DMS114 treated with DMSO at 0.1 percent for 48 hours (cell line): ENCODE results near the gene PIAS4.
"Not testable (repeated sequence)": the region's sequence is repeated elsewhere in the genome, so short reads cannot be mapped to it uniquely, and the experiment has no call there.

Experiments
- DNase-seq: peaks from one replicate; lab custom pipeline; 2025; ENCODE audit not compliant: unreplicated experiment; lab: John Stamatoyannopoulos, UW

The PIAS4 gene

GRCh38 chr19:4007021-4007835 lies at the start of gene PIAS4:
Gene PIAS4, plus strand, starts transcription at chr19:4007736. Its CDS starts 25 bp downstream, at chr19:4007761.
- DNase-seq: peak; percentile 65

- DNase-seq: no peak
These were observed 48.4 kb upstream of the PIAS4 start for GRCh38 chr19:3958836-3959765.

DNA sequence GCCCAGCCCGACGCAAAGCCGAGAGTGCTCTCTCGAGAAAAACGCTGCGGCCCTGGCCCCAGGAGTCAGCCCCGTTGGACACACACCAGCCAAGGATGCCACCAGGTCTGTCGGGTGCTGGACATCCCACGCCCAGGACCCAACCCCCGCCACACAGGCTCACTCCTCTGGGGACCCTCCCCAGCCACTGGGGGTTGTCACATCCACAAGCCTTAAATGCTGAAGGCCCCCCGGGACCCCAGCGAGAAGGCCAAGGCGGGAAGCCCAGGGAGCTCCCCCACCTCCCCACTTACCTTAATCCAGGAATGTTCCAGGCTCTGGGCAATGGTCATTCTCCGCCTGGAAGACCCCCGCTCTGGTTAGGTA lies 47.8 kb upstream of the PIAS4 start:
- no peak for DNase-seq

DNA sequence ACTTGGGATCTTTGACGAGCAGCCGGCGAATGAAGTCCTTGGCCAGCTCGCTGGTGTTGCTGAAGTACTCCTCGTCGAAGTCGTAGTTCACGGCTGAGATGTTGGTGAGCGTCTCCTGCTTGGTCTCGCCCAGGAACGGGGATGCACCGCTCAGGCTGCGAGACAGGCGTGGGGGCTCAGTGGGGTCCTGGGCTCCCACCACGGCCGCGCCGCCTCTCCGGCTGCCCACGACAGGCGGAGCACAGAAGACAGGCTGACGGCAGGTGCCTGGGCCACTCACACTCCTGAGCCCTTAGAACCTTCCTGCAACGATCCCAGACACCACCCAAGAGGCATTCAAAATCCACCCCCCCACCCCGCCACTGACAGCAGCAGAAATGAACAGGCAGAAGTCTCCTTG lies 46.5 kb upstream of the PIAS4 start:
- no peak for DNase-seq

- no peak for DNase-seq
These were observed 43.9 kb upstream of the PIAS4 start for GRCh38 chr19:3963458-3964255.

GRCh38 chr19:3964256-3965194 lies 43.0 kb upstream of the PIAS4 start:
- DNase-seq: no peak

- DNase-seq: no peak
These were observed 41.2 kb upstream of the PIAS4 start for GRCh38 chr19:3966051-3967017.

DNA sequence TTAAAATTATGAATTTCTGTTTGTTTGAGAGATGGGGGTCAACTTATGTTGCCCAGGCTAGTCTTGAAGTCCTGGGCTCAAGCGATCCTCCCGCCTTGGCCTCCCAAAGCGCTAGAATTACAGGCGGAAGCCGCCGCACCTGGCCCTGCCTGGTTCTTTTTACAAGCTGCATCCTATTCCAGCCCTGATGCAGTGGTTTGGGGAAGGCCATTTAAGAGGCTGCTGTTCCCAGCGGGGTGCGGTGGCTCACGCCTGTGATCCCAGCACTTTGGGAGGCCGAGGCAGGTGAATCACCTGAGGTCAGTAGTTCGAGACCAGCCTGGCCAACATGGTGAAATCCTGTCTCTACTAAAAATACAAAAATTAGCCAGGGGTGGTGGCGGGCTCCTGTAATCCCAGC lies 39.6 kb upstream of the PIAS4 start:
- not testable (repeated sequence) for DNase-seq

GRCh38 chr19:3968556-3969434 lies 38.7 kb upstream of the PIAS4 start:
- no peak for DNase-seq

DNA sequence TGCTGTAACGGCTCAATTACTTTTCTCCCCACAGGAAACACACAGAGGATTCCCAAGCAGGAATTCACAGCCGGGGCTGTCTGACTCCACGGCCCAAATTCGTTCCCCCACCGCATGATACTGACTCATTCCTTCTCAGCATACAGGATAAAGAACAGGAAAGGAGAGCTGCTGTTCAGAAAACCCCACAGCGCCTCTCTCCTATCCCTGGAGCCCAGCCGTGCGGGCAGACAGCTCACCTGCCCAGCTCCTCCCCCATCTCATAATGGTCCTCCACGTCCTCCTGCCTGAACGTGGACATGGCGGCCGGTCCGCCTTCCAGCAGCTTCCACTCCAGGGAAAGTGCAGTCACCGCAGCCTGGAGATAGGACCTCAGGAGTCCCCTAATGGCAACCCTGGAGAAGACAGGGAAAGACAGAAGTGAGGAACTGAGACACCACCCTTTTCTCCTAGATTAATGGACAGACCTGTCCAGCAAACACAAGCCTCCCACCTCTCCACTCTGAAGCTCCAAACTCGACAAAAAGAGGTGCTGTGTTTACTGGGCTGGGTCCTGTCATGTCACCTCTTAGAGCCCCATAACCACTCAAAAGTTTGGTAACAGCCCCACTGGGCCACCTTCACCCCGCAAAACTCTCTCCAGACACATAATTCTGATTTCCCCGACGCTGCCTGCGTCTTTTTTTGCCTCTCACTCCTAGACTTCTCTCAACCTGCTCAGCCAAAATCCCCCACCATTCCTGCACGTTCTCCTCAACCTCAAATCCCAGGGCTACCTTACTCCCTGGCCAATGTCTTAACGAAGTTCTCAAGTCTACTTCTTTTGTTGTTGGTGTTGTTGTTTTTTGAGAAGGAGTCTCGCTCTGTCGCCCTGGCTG lies 37.9 kb upstream of the PIAS4 start:
- no peak for DNase-seq

DNA sequence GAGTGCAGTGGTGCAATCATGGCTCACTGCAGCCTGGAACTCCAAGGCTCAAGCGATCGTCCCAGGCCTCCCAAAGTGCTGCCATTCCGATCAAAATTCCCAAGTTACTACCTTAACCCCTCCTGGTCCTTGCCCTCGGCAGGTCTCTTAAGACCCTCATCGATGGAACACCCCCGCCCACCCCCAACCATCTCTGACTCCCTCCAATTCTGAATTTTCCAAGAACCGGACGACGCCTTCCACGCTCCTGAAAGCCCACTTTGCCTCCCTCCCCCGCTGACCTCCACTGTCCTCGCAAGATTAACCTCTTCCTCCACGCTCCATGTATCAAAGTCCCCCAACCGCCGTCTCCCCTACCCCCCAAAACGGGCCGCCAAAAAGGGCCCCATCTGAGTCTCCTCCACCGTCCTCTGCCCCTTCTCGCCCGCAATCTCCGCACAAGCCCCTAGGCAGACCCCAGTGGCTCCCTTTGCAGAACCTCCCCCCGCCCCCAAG lies 37.2 kb upstream of the PIAS4 start:
- DNase-seq: no peak

- peak; percentile 90 for DNase-seq
These were observed 36.5 kb upstream of the PIAS4 start, which contains the start of gene DAPK3 for GRCh38 chr19:3970808-3971598. Gene DAPK3, minus strand, starts transcription at chr19:3971099. Its CDS starts 1,364 bp downstream, at chr19:3969735.

GRCh38 chr19:3975144-3975543 lies 32.4 kb upstream of the PIAS4 start:
- no peak for DNase-seq

GRCh38 chr19:3975637-3976087 lies 31.9 kb upstream of the PIAS4 start:
- no peak for DNase-seq

- no peak for DNase-seq
These were observed 30.9 kb upstream of the PIAS4 start for GRCh38 chr19:3976495-3977241.
